Activated naive CD8-positive, alpha-beta T cell treated with anti-CD3 and anti-CD28 coated beads, Interleukin-2, amount 50 U/mL, for 24 hours (primary cell): ENCODE results near the gene OGFR.
A peak's percentile ranks its signal among the peaks of the same experiment; 100 is the strongest.

Source experiments
- ATAC-seq: fragments of 150-1000 bp; cut with Tn5 transposase; one replicate; pipeline ENCODE4 v1.10.0; 2021
- DNase-seq: peaks from one replicate; pipeline ENCODE4 v3.0.0; 2021
- H3K27ac Mint-ChIP-seq: one replicate; pipeline ENCODE4 v1.8.0; 2021; ENCODE audit warnings: mild to moderate bottlenecking, mixed read lengths
- H3K27me3 Mint-ChIP-seq: one replicate; pipeline ENCODE4 v1.8.0; 2021; ENCODE audit warnings: mixed read lengths
- H3K36me3 Mint-ChIP-seq: one replicate; pipeline ENCODE4 v1.8.0; 2021; ENCODE audit warnings: low read depth, mixed read lengths
- H3K4me1 Mint-ChIP-seq: one replicate; pipeline ENCODE4 v1.8.0; 2021; ENCODE audit warnings: mixed read lengths
- H3K4me3 Mint-ChIP-seq: one replicate; pipeline ENCODE4 v1.8.0; 2021; ENCODE audit warnings: mild to moderate bottlenecking, moderate library complexity, mixed read lengths
- H3K9me3 Mint-ChIP-seq: one replicate; pipeline ENCODE4 v1.8.0; 2021; ENCODE audit warnings: mixed read lengths

Gene OGFR

GRCh38 chr20:62797671-62798532 is 6.7 kb upstream of the OGFR start:
- peaks cover 15% of the 10 kb centered on the region for H3K36me3 Mint-ChIP-seq
- peaks cover 34% of the 10 kb centered on the region for H3K4me1 Mint-ChIP-seq

GRCh38 chr20:62799036-62799435 is 5.6 kb upstream of the OGFR start:
- Mint-ChIP-seq H3K27me3 (no peaks in the 10 kb centered on the region), H3K36me3 (peaks cover 15% of the 10 kb centered on the region), H3K4me3 (no peak overlapping the region), H3K4me1 (peaks cover 28% of the 10 kb centered on the region), H3K27ac (no peak overlapping the region), H3K9me3 (no peaks in the 10 kb centered on the region)
- ATAC-seq (no peak), DNase-seq (no peak)

More at GRCh38 chr20:62797671-62798532, 6.7 kb upstream of the OGFR start:
- DNase-seq (no peak), ATAC-seq (no peak)
- peak overlapping the region; percentile 77 for H3K4me3 Mint-ChIP-seq
- H3K27ac Mint-ChIP-seq, result peak overlapping the region; percentile 39
- no peaks in the 10 kb centered on the region for H3K27me3 Mint-ChIP-seq
- H3K9me3 Mint-ChIP-seq, result no peaks in the 10 kb centered on the region

- DNase-seq, result no peak
- H3K36me3 Mint-ChIP-seq, result peaks cover 15% of the 10 kb centered on the region
- H3K4me1 Mint-ChIP-seq, result peaks cover 31% of the 10 kb centered on the region
- H3K27me3 Mint-ChIP-seq, result no peaks in the 10 kb centered on the region
- ATAC-seq, result no peak
- H3K27ac Mint-ChIP-seq, result no peak overlapping the region
- H3K9me3 Mint-ChIP-seq, result no peaks in the 10 kb centered on the region
- no peak overlapping the region for H3K4me3 Mint-ChIP-seq
These were observed 5.2 kb upstream of the OGFR start for GRCh38 chr20:62799459-62799858.

- no peak overlapping the region for H3K4me3 Mint-ChIP-seq
- no peak for ATAC-seq
- H3K27ac Mint-ChIP-seq, result no peak overlapping the region
- peaks cover 28% of the 10 kb centered on the region for H3K4me1 Mint-ChIP-seq
- H3K9me3 Mint-ChIP-seq, result no peaks in the 10 kb centered on the region
- H3K36me3 Mint-ChIP-seq, result peaks cover 15% of the 10 kb centered on the region
- no peaks in the 10 kb centered on the region for H3K27me3 Mint-ChIP-seq
- no peak for DNase-seq
These were observed 4.8 kb upstream of the OGFR start for GRCh38 chr20:62799873-62800272.

- DNase-seq (no peak), ATAC-seq (no peak)
- no peaks in the 10 kb centered on the region for H3K9me3 Mint-ChIP-seq
- H3K27ac Mint-ChIP-seq, result no peak overlapping the region
- peaks cover 15% of the 10 kb centered on the region for H3K36me3 Mint-ChIP-seq
- no peaks in the 10 kb centered on the region for H3K27me3 Mint-ChIP-seq
- H3K4me1 Mint-ChIP-seq, result peaks cover 25% of the 10 kb centered on the region
- no peak overlapping the region for H3K4me3 Mint-ChIP-seq
These were observed 4.0 kb upstream of the OGFR start for GRCh38 chr20:62800314-62801259.

- Mint-ChIP-seq H3K27me3 (no peaks in the 10 kb centered on the region), H3K4me1 (peaks cover 28% of the 10 kb centered on the region), H3K27ac (no peak overlapping the region), H3K36me3 (peaks cover 15% of the 10 kb centered on the region), H3K9me3 (no peaks in the 10 kb centered on the region), H3K4me3 (no peak overlapping the region)
- ATAC-seq (no peak), DNase-seq (no peak)
These were observed 3.2 kb upstream of the OGFR start for GRCh38 chr20:62801284-62802010.

GRCh38 chr20:62802026-62802712 is 2.5 kb upstream of the OGFR start:
- no peak overlapping the region for H3K4me3 Mint-ChIP-seq
- H3K4me1 Mint-ChIP-seq, result peaks cover 31% of the 10 kb centered on the region
- no peak overlapping the region for H3K27ac Mint-ChIP-seq
- no peak for DNase-seq
- no peaks in the 10 kb centered on the region for H3K27me3 Mint-ChIP-seq
- peaks cover 15% of the 10 kb centered on the region for H3K36me3 Mint-ChIP-seq
- no peaks in the 10 kb centered on the region for H3K9me3 Mint-ChIP-seq
- ATAC-seq, result no peak

- peaks cover 24% of the 10 kb centered on the region for H3K4me1 Mint-ChIP-seq
- H3K36me3 Mint-ChIP-seq, result peaks cover 13% of the 10 kb centered on the region
- H3K4me3 Mint-ChIP-seq, result peak overlapping the region; percentile 86
- DNase-seq, result no peak
- no peaks in the 10 kb centered on the region for H3K27me3 Mint-ChIP-seq
- ATAC-seq, result peak; percentile 12
- H3K27ac Mint-ChIP-seq, result peak overlapping the region; percentile 95
- no peaks in the 10 kb centered on the region for H3K9me3 Mint-ChIP-seq
These were observed 511 bp upstream of the OGFR start for GRCh38 chr20:62804021-62804626.

- Mint-ChIP-seq H3K4me3 (peak overlapping the region; percentile 80), H3K36me3 (peaks cover 7% of the 10 kb centered on the region), H3K27me3 (no peaks in the 10 kb centered on the region), H3K9me3 (no peaks in the 10 kb centered on the region), H3K4me1 (peaks cover 24% of the 10 kb centered on the region), H3K27ac (no peak overlapping the region)
- ATAC-seq (peak; percentile 7), DNase-seq (no peak)
These were observed 598 bp downstream of the OGFR start for GRCh38 chr20:62805155-62805710.

- peak overlapping the region; percentile 59 for H3K27ac Mint-ChIP-seq
- H3K27me3 Mint-ChIP-seq, result no peaks in the 10 kb centered on the region
- no peak for DNase-seq
- ATAC-seq, result no peak
- H3K9me3 Mint-ChIP-seq, result no peaks in the 10 kb centered on the region
- peak overlapping the region; percentile 80 for H3K4me3 Mint-ChIP-seq
- H3K4me1 Mint-ChIP-seq, result peaks cover 24% of the 10 kb centered on the region
- peaks cover 7% of the 10 kb centered on the region for H3K36me3 Mint-ChIP-seq
These were observed 1.2 kb downstream of the OGFR start for GRCh38 chr20:62805711-62806382.

GRCh38 chr20:62806383-62807050 is 1.9 kb downstream of the OGFR start:
- DNase-seq (no peak), ATAC-seq (no peak)
- Mint-ChIP-seq H3K4me3 (peak overlapping the region; percentile 80), H3K27ac (peak overlapping the region; percentile 59), H3K4me1 (peaks cover 24% of the 10 kb centered on the region), H3K36me3 (peaks cover 7% of the 10 kb centered on the region), H3K9me3 (no peaks in the 10 kb centered on the region), H3K27me3 (no peaks in the 10 kb centered on the region)

GRCh38 chr20:62807444-62808210 is 3.0 kb downstream of the OGFR start:
- H3K9me3 Mint-ChIP-seq, result no peaks in the 10 kb centered on the region
- no peak overlapping the region for H3K4me3 Mint-ChIP-seq
- ATAC-seq, result no peak
- H3K27ac Mint-ChIP-seq, result no peak overlapping the region
- H3K27me3 Mint-ChIP-seq, result no peaks in the 10 kb centered on the region
- peaks cover 24% of the 10 kb centered on the region for H3K4me1 Mint-ChIP-seq
- peaks cover 7% of the 10 kb centered on the region for H3K36me3 Mint-ChIP-seq
- DNase-seq, result no peak
